Middle frontal gyrus (tissue), 1 donor: Measurements from ENCODE around the gene TAF3.

ENCODE experiments used
- DNase-seq: peaks from one replicate; pipeline ENCODE4 v3.0.0-alpha.2; 2015; ENCODE audit warnings: low spot score; ENCODE audit errors: extremely low spot score

TAF3 gene

GRCh38 chr10:7874864-7875263 lies 56.6 kb downstream of the TAF3 start:
- no peak for DNase-seq

GRCh38 chr10:7876541-7877127 lies 58.3 kb downstream of the TAF3 start:
- no peak for DNase-seq

GRCh38 chr10:7881119-7881518 lies 62.8 kb downstream of the TAF3 start:
- DNase-seq = no peak

GRCh38 chr10:7886056-7886455 lies 67.8 kb downstream of the TAF3 start:
- DNase-seq = no peak

- DNase-seq = no peak
Measured at GRCh38 chr10:7887174-7887816, 69.0 kb downstream of the TAF3 start.

GRCh38 chr10:7889947-7890542 lies 71.7 kb downstream of the TAF3 start:
- DNase-seq = no peak

- no peak for DNase-seq
Measured at GRCh38 chr10:7890781-7891180, 72.5 kb downstream of the TAF3 start.

GRCh38 chr10:7891634-7892033 lies 73.3 kb downstream of the TAF3 start:
- no peak for DNase-seq

GRCh38 chr10:7892146-7892545 lies 73.8 kb downstream of the TAF3 start:
- no peak for DNase-seq

GRCh38 chr10:7895699-7896090 lies 77.4 kb downstream of the TAF3 start:
- no peak for DNase-seq

GRCh38 chr10:7896297-7896696 lies 78.0 kb downstream of the TAF3 start:
- DNase-seq = no peak

- DNase-seq = no peak
Measured at GRCh38 chr10:7901256-7901655, 83.0 kb downstream of the TAF3 start.

- no peak for DNase-seq
Measured at GRCh38 chr10:7902413-7902812, 84.1 kb downstream of the TAF3 start.

GRCh38 chr10:7903851-7904250 lies 85.5 kb downstream of the TAF3 start:
- DNase-seq = no peak

GRCh38 chr10:7906128-7906527 lies 87.8 kb downstream of the TAF3 start:
- no peak for DNase-seq

- DNase-seq = no peak
Measured at GRCh38 chr10:7908541-7909210, 90.4 kb downstream of the TAF3 start.

- DNase-seq = no peak
Measured at GRCh38 chr10:7913126-7913872, 95.0 kb downstream of the TAF3 start.

GRCh38 chr10:7915923-7916536 lies 97.7 kb downstream of the TAF3 start:
- DNase-seq = no peak

- no peak for DNase-seq
Measured at GRCh38 chr10:7917736-7918135, 99.4 kb downstream of the TAF3 start.

GRCh38 chr10:7922707-7923106 lies 104.4 kb downstream of the TAF3 start:
- no peak for DNase-seq

- DNase-seq = no peak
Measured at GRCh38 chr10:7928536-7928935, 110.2 kb downstream of the TAF3 start.
